Fibroblast of gingiva (primary cell): ENCODE data around the gene ARID3B.
A peak's percentile ranks its signal among the peaks of the same experiment; 100 is the strongest.
"Not testable (repeated sequence)": the region's sequence is repeated elsewhere in the genome, so short reads cannot be mapped to it uniquely, and the experiment has no call there.

ENCODE experiments used
- DNase-seq: peaks from one replicate; pipeline ENCODE4 v3.0.0-alpha.2; 2011; ENCODE audit warnings: low read depth

Gene ARID3B

DNA sequence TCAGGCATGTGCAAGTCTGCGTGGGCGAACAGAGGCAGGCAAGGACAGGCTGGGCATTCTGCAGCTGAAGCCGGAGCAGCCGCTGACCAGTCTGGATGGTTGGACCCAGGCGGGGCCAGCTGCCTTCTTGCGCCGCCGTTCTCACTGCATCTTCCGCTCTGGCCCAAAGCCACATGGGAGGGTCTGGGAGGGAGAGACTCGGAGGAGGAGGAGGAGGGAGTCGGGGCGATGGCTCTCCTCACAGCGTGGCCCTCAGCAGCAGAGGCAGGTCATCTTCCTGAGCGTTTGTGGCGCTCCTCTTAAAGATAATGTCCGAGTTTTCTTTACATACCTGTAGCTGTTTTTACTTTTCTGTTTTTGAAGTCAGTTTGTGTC is 80.5 kb downstream of the ARID3B start:
- DNase-seq, result no peak

DNA sequence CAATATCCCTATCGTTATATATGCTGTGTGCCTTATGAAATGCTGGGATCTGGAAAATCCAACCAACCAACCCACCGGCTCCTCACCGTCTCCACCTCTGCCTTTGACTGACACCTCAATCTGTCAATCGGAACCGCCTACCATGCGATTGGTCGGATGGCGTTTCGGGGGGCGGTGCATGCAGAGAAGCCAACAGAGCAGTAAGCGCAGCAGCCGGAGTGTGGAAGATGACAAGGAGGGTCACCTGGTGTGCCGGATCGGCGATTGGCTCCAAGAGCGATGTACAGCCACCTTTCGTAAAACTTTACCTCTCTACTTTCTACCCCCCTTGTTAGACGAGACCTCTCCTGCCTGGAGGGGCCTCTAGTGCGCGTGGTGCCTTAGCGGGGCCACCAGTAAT is 80.9 kb downstream of the ARID3B start:
- DNase-seq, result no peak

DNA sequence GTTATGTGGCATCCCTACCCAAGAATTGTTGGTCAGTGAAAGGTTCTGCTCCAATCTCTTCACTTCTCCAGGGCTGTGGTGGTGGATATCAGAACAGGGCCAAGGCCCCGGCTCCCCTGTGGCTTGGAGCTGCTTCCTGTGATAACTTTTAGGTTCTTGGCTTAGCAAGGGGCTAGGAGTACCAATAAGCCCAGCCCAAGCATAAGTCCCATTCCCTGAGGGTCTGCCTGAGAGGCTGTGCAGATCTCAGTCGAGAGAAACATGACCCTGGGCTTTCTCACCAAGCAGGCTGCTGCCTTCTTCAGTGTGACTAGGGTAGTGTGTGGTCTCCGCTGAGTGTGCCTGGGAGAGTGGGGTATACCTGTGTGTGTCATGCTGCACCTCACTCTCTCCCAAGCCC is 81.7 kb downstream of the ARID3B start:
- no peak for DNase-seq

DNA sequence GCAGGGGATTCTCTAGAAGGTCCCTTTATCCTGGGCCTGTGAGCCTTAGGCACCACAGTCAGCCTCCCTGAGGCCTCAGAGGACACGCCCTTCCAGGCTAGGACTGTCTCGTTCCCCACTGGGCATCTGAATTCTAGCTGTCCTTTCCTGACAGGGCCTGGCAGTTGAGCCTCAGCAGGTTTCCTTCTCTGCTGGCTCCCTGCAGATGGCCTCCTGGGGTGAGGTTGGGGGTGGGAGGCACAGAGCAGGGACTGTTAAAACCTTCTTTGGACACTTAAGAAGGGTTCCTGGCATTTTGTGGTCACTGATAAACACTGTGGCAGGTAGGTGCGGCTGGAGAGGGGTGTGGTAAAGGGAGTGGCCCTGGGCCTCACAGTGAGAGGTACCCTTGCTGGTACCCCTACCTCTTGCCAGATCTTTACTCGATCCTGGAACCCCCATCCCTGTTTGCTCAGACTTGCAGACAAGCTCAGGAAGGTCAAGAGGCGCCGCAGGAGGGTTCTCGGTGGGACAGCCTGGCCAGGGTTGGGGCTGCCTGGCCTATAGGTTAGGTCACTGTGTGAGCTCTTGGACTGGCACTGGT is 83.1 kb downstream of the ARID3B start:
- DNase-seq, result no peak

DNA sequence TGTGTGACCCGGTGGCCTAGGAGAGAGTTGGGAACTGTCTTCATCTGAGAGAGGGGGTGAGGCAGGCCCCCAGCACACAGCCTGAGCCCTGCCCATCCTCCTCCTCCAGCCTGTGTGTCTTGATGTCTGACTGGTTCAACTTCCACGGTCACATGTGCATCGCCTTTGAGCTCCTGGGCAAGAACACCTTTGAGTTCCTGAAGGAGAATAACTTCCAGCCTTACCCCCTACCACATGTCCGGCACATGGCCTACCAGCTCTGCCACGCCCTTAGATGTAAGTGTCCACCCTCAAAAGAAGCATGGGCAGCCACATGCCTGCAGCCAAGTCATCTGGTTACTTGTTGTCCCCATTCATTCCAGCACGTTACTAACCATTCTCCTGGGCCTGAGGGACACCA is 84.7 kb downstream of the ARID3B start:
- no peak for DNase-seq

DNA sequence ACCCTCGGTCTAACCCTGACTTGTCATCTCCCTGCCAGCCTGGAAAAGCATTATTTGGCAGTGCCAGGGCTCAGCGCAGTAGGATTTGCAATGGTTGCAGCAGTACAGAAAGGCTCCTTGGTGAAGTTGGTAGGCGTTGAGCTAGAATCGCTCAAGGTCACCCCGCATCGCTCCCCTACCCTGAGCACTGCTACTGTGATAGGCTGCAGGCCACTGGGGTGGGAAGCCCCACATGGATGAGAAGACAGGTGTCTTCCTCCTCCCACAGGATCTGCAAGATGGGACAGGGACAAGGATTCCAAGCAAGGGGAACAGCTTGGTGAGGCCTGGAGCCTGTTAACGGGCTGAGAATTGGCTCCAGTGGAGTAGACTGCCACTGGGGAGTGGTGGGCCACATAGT is 85.3 kb downstream of the ARID3B start:
- DNase-seq, result no peak

DNA sequence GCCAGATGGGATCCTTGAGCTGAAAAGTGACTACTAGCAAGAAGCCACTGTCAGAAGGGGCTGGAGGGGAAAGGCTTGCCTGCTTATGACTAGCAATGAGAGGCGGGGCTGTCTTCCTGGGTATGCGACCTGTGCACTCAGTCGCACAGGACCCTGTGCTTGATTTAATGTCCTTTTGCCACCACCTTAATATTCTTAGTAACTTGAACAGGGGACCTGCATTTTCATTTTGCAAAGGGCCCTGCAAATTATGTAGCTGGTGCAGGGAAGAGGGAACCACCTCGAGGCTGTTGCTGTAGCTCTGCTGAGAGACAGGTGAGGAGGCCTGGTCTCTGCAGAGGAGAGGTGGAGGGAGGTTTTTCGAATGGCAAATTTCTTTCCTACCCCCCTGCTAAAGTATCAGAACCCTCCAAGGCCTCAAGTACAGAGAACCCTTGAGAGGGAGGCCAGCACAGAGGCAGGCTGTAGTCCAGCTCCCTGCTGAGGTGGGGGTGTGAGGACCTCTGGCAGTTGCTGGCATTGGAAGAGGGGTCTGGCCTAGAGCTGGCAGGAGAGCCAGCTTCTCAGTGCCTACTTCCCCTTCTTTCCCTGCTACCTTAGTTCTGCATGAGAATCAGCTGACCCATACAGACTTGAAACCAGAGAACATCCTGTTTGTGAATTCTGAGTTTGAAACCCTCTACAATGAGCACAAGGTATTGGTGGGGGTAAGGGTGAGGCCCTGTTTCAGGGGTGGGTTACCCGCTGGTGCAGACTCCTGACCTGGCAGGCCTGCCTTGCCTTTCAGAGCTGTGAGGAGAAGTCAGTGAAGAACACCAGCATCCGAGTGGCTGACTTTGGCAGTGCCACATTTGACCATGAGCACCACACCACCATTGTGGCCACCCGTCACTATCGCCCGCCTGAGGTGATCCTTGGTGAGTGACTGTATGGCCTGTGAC is 86.0 kb downstream of the ARID3B start:
- no peak for DNase-seq

DNA sequence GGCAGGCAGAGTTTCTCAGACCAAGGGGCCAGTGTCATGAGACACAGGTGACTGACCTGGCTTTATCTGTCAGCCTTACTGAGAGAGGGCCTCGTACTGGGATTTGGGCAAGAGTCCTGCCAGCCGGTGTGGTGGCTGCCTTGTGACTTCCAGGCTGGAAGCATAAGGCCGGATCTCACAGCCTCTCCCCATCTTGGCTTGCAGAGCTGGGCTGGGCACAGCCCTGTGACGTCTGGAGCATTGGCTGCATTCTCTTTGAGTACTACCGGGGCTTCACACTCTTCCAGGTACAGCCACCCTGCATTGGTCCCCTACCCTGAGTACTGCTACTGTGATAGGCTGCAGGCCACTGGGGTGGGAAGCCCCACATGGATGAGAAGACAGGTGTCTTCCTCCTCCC is 86.7 kb downstream of the ARID3B start:
- no peak for DNase-seq

DNA sequence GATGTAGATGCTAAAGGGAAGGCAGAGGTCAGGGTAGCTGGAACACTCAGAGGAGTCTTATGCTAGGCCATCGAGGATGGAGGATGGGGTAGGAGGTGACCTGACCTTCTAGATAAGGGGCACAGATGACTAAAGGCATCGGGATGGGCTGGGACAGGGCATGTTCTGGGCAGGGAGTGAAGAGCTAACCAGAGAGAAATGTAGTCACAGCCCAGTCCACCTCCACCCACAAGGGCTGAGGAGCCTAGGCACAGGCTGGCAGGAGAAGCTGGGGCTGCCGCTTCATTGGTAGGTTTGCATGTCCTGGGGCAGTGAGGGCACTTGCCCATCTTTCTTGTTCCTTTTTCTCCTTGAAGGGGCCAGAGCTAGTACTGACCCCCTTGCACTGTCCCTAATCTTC is 87.2 kb downstream of the ARID3B start:
- DNase-seq, result no peak

DNA sequence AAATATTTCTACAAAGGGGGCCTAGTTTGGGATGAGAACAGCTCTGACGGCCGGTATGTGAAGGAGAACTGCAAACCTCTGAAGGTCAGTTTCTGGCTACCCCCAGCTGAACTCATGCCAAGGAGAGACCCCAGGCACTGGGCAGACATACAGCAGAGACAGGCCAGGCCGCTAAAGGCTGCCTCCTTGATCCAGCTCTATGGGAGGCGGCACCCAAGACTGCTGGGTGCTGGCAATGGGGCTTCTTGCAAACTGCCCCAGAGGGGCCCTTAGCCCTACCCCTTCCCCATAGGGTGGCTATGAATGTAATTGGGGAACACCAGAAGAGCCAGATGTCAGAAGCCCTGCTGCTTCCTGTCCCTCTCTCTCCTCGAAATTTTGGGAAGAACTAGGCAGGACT is 87.9 kb downstream of the ARID3B start:
- no peak for DNase-seq

DNA sequence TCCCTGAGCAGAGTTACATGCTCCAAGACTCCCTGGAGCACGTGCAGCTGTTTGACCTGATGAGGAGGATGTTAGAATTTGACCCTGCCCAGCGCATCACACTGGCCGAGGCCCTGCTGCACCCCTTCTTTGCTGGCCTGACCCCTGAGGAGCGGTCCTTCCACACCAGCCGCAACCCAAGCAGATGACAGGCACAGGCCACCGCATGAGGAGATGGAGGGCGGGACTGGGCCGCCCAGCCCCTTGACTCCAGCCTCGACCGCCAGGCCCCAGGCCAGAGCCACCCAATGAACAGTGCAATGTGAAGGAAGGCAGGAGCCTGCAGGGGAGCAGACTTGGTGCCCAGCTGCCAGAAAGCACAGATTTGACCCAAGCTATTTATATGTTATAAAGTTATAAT is 88.7 kb downstream of the ARID3B start:
- DNase-seq, result not testable (repeated sequence)

DNA sequence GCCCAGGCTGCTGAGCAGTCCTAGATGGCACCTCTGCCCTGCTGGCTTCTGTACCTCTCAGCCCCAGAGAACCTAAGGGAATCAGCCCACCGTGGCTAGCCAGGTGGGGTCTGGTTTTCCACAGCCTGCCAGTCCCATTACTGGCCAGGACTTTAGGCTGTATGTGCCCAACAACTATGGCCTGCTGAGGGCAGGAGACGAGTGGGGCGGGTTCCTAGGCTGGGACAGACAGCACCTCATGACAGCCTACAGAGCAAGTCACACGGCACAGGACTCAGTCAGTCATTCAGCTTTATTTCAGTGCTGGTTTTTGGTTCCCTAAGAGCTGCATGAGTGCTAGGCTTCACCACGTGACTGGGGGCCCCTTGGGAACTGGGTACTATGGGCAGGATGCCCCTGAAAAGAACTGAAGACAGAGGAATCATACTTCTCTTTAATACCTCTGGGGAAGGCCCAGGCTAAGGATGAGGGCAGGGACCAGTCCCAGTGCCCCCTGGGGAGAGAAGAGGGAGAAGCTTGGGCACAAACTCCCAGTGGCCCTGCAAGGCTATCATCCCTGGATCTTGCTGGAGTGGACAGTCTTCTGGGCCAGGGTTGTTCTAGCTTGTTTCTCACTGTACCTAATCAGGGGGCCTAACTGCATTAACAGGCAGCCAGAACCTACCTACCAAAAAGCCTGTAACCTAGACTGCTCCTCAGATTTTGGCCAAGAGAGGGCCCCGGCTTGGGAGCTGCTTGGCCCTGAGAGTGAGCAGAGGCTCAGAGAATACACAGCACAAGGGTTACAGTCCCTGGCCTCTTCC is 89.5 kb downstream of the ARID3B start:
- peak; percentile 16 for DNase-seq

DNA sequence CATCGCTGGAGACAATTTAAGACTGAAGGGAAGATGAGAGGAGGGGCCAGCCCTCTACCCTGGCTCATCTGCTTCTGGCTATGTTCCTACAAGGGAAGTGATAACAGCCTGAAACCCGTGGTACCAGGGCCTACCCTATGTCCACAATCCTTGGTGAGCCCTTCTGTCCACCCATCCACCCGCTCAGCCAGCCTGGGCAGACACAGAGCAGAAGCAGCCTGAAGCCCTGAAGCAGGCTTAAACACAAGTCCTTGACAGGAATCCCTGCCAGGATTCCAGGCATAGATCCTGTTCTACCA is 90.0 kb downstream of the ARID3B start:
- no peak for DNase-seq

DNA sequence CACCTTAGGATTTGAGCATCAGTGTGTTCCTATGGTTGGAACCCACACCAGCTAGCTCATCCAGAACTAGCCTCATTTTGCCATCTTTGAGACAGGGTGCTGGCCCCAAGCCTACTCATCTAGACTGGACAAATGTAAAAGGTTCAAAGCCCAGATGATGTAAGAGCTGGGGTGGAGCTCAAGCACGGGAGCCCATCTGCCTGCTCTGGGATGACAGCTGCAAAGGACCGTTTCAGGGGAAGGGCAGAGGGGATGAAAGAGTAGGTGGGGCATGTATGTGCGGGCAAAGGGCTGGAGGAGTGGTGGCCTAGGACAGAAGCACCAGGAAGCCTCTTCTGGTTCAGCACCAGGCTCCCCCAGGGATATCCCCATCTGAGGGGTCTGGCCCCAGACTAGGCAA is 90.4 kb downstream of the ARID3B start:
- no peak for DNase-seq

DNA sequence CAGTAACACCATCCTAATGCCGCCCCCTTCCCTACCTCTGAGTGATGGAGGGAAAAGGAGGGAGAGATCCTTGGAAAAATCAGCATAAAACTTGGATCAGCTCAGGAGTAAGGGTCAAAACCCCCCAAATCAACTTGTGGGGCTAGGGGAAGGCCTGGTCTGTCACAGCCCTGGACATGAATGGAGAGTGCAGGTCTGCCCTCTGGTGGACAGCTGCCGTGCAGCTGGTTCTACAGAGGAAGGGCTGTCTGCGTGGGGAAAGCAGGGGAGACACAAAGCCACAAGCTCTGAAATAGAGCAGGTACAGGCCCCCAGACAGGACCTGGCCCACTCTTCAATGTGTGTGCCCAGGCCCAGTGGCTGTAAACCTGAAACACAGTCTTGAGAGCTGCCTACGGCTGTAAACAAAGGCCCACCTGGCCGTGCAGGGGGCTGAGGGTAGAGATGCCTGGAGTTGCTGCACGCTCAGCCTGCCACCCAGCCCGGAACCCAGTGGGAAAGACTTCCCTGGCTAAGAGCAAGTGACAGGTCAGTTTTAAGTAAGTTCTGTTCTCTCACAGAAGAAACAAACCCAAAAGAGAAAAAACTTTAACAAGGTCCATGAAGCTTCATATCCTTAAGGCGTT is 91.0 kb downstream of the ARID3B start:
- peak; percentile 29 for DNase-seq

DNA sequence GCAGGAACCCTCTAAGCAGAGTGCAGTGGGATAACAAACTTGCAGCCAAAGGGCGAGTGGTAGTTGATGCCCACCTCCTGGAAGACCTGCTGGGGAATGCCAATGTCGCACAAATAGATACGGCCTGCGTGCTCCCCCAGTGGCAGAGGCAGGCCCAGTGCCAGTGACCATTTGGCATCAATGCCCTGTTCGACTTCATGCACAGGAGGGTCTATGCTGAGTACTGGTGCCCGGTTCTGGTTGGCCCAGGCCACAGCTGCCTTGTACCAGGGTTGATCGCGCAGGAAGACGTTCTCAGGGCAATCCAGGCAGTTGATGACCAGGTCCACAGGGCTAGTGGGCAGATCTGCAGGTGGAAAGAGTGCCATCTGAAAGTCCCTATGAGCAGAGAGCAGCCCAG is 91.6 kb downstream of the ARID3B start:
- no peak for DNase-seq

DNA sequence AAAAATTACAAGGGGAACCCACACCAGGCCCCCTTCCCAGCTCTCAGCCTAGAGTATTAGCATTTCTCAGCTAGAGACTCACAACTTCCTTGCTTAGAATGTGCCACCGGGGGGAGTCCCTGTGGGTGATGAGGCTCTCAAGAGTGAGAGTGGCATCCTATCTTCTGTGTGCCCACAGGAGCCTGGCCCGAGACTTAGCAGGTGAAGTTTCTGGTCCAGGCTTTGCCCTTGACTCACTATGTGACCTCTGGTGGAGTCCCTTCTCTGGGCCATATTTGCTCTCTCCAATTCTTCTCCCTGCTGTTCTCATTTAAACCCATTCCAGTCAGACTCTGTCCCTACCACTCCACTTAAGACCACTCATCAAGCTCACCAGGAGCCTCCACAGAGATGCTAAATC is 92.8 kb downstream of the ARID3B start:
- DNase-seq, result no peak

DNA sequence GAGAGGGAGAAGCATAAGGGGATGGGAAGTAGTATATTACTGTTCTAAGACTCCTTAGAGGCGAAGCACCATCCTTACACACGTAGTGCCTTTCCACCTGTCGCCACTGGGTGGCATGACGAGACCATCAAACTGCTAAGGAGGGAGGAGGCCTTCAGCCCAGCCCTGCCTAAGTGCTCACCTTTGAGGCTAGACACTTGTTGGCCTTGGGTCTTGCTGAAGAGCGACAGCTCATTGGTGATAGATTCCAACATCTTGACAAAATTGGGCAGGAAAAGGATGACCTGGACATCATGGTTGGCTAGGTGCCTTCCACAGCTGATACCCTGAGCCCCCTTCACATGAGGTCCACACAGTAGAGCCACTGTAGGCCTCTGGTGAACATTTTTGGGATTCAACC is 94.2 kb downstream of the ARID3B start:
- DNase-seq, result peak; percentile 40

DNA sequence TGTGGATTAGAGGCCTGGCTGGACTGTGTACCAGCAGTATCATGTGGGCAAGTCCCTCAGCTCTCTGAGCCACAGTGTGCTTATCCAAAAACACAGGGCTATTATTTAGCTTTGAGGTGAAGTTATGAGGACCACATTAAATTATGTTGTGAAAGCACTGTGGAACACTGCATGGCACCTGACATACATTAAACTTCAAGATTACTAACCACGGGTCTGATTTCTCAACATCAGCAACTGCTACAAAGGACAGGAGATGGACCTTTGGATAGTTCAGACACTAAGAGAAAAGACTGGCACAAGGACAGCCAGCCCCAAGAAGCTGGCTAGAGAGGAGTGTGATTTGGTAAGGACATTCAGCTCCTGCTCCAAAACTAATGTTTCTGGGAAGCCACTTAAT is 96.0 kb downstream of the ARID3B start:
- no peak for DNase-seq

DNA sequence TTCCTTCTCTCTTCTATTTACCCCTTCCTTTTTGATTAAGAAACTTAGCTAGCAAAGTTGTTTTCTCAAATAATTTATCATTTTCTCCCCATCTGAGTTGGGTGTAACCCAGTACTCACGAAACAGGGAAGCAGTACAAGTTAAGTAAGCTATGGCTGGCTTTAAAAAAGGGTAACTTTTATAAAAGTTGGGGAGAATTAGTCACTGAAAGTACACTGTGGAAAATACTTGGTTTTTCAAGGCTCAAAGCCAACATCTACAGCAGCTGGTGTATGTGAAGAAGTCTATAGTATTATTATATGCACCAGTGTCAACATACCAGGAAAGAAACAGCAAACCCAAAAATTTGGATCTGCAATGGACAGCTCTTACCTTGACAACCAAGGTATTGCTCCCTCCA is 100.1 kb downstream of the ARID3B start:
- no peak for DNase-seq

DNA sequence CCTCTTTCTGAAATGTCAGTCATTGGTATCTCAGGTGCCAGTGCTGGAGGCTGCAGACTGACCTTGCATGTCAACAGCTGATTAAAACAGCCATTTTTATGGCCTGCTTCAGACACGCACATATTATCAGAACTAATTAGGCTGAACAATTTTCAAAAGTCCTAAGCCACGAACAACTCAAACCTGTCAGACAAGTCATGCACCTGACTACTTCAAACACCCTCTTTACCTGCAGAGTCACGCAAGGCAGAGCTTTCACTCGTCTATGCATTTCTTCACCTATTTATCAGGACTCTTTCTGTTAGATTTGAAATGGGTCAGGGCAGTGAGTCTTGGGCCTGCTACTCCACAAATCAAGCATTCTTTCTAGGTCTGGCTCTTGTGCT is 101.3 kb downstream of the ARID3B start:
- DNase-seq, result no peak

DNA sequence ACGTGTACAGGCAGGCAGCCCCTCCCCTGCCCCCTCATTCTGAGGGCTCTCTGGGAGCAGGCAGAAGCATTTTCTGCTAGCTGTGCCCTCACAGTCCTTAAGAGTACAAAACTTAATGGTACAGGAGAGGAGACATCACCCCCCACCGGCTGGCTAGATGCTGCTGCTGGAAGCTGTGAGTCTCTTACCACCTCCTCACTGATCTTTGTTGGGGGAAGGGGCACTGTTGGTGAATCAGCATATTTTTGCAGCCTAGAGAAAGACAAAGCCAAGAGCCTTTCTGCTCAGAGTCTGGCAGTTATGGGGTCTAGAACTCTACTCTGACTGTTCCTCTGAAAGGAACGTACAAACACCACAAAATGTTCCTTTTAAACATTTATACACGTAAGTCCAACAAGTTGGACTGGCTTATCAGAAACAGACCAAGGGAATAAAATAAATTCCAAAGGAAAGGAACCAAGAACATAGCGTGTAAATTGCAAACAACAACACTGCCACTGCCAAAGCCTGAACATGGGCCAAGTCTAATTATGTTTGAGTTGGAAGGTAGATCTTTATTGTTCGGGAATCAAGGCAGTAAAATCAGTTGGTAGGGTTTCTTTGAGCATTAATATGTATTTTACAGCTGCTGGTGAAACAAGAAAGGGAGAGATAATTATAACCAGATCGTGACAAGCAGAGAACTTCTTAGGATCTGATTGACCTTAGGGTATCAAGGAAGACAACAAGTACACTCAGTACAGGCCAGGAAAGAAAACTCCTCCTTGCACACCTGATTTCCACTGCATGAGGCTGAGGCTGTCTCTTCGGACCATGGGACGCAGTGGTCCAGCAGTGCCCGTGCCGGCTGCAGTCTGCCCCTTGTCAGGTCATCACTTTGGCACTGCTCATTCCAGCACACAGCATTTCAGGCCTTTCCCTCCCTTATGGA is 102.0 kb downstream of the ARID3B start:
- no peak for DNase-seq
